Neural crest cell (in vitro differentiated cells): ENCODE data around the gene BABAM2. TPM values are rescaled to one million over a fixed set of nuclear protein-coding genes. Genes with fewer than 3 reads are reported as not detected.

Source experiments
- DNase-seq: peaks from one replicate; pipeline ENCODE4 v3.0.0; 2021; ENCODE audit warnings: low read depth, mixed read lengths, low spot score
- H3K27ac Mint-ChIP-seq: one replicate; pipeline ENCODE4 v1.8.0; 2021; ENCODE audit warnings: mild to moderate bottlenecking, mixed read lengths; ENCODE audit not compliant: unreplicated experiment
- H3K27me3 Mint-ChIP-seq: 2 replicates; pipeline ENCODE4 v1.8.0; 2021; ENCODE audit warnings: low read depth, mild to moderate bottlenecking, mixed read lengths
- H3K36me3 Mint-ChIP-seq: 2 replicates; pipeline ENCODE4 v1.8.0; 2021; ENCODE audit warnings: low read depth, mild to moderate bottlenecking, mixed read lengths
- H3K4me1 Mint-ChIP-seq: 2 replicates; pipeline ENCODE4 v1.8.0; 2021; ENCODE audit warnings: mixed read lengths
- H3K4me3 Mint-ChIP-seq: one replicate; pipeline ENCODE4 v1.8.0; 2021; ENCODE audit warnings: mild to moderate bottlenecking, mixed read lengths
- H3K9me3 Mint-ChIP-seq: 2 replicates; pipeline ENCODE4 v1.8.0; 2021; ENCODE audit warnings: mixed read lengths
- CTCF ChIP-seq: fragments of 200-600 bp; sonication (generic); conservative IDR thresholded peaks from 2 replicates; pipeline ENCODE4 v1.5.0; 2021; ENCODE audit warnings: antibody characterized with exemption, mild to moderate bottlenecking
- total RNA-seq: library from RNA; stranded (reverse); gene quantifications from 2 replicates; pipeline ENCODE4 v1.2.1, GENCODE V29; 2021

Gene BABAM2
- total RNA-seq, 1 donor from 2014 or later = 28.6 TPM

- no peaks in the 10 kb centered on the region for H3K36me3 Mint-ChIP-seq
- no peaks in the 10 kb centered on the region for H3K9me3 Mint-ChIP-seq
- TF ChIP-seq CTCF = no peak
- H3K4me1 Mint-ChIP-seq = no peaks in the 10 kb centered on the region
- DNase-seq = no peak
- no peak overlapping the region for H3K27ac Mint-ChIP-seq
- H3K4me3 Mint-ChIP-seq = no peak overlapping the region
- H3K27me3 Mint-ChIP-seq = no peaks in the 10 kb centered on the region
Measured at GRCh38 chr2:28068088-28068487, 177.6 kb downstream of the BABAM2 start.

- no peak for TF ChIP-seq CTCF
- no peak overlapping the region for H3K27ac Mint-ChIP-seq
- no peaks in the 10 kb centered on the region for H3K4me1 Mint-ChIP-seq
- no peaks in the 10 kb centered on the region for H3K27me3 Mint-ChIP-seq
- no peaks in the 10 kb centered on the region for H3K36me3 Mint-ChIP-seq
- no peak overlapping the region for H3K4me3 Mint-ChIP-seq
- DNase-seq = no peak
- H3K9me3 Mint-ChIP-seq = no peaks in the 10 kb centered on the region
Measured at GRCh38 chr2:28068527-28068926, 178.0 kb downstream of the BABAM2 start.

- TF ChIP-seq CTCF = no peak
- DNase-seq = no peak
Measured at GRCh38 chr2:28071221-28071620, 180.7 kb downstream of the BABAM2 start.

GRCh38 chr2:28074137-28074536 lies 183.6 kb downstream of the BABAM2 start:
- Mint-ChIP-seq H3K9me3 (no peaks in the 10 kb centered on the region), H3K36me3 (no peaks in the 10 kb centered on the region), H3K4me1 (peaks cover 4% of the 10 kb centered on the region), H3K27me3 (no peaks in the 10 kb centered on the region), H3K4me3 (no peak overlapping the region), H3K27ac (no peak overlapping the region)
- no peak for DNase-seq
- TF ChIP-seq CTCF = no peak

More at GRCh38 chr2:28071221-28071620, 180.7 kb downstream of the BABAM2 start:
- no peaks in the 10 kb centered on the region for H3K27me3 Mint-ChIP-seq
- no peaks in the 10 kb centered on the region for H3K9me3 Mint-ChIP-seq
- H3K36me3 Mint-ChIP-seq = no peaks in the 10 kb centered on the region
- H3K4me3 Mint-ChIP-seq = no peak overlapping the region
- peaks cover 4% of the 10 kb centered on the region for H3K4me1 Mint-ChIP-seq
- no peak overlapping the region for H3K27ac Mint-ChIP-seq

- Mint-ChIP-seq H3K27ac (no peak overlapping the region), H3K27me3 (no peaks in the 10 kb centered on the region), H3K4me1 (peaks cover 3% of the 10 kb centered on the region), H3K36me3 (no peaks in the 10 kb centered on the region), H3K4me3 (no peak overlapping the region), H3K9me3 (no peaks in the 10 kb centered on the region)
- TF ChIP-seq CTCF = no peak
- DNase-seq = no peak
Measured at GRCh38 chr2:28080911-28081310, 190.4 kb downstream of the BABAM2 start.

- H3K4me1 Mint-ChIP-seq = peaks cover 3% of the 10 kb centered on the region
- no peaks in the 10 kb centered on the region for H3K36me3 Mint-ChIP-seq
- DNase-seq = no peak
- no peak overlapping the region for H3K4me3 Mint-ChIP-seq
- no peak for TF ChIP-seq CTCF
- H3K27ac Mint-ChIP-seq = no peak overlapping the region
- H3K27me3 Mint-ChIP-seq = no peaks in the 10 kb centered on the region
- no peaks in the 10 kb centered on the region for H3K9me3 Mint-ChIP-seq
Measured at GRCh38 chr2:28082131-28082530, 191.6 kb downstream of the BABAM2 start.
